HepG2 (cell line): ENCODE results near the gene TLCD3B. TPM values are rescaled to one million over a fixed set of nuclear protein-coding genes. Genes with fewer than 3 reads are reported as not detected.
A peak's percentile ranks its signal among the peaks of the same experiment; 100 is the strongest.

Experiments used
- ADNP ChIP-seq: sonication (generic); formaldehyde crosslinking; IDR thresholded peaks from 2 replicates; pipeline ENCODE4 v1.4.0; 2020; ENCODE audit warnings: missing genetic modification reagents
- HNF4G ChIP-seq, 2 experiments: sonication (generic) in 1 of 2; formaldehyde crosslinking in 1 of 2; IDR thresholded peaks; 2 replicates each; pipeline versions ENCODE4 v1.4.0 to v1.6.1; 2011 to 2020; ENCODE audit warnings: borderline replicate concordance in 2 of 2, low read depth in 2 of 2, mild to moderate bottlenecking in 2 of 2, low read length in 1 of 2, missing genetic modification reagents in 1 of 2, moderate library complexity in 1 of 2
- NCOA2 ChIP-seq: sonication (generic); formaldehyde crosslinking; IDR thresholded peaks from 2 replicates; pipeline ENCODE4 v1.8.0; 2022; ENCODE audit warnings: inconsistent platforms
- PAX8 ChIP-seq: sonication (generic); formaldehyde crosslinking; IDR thresholded peaks from 2 replicates; pipeline ENCODE4 v1.8.0; 2022; ENCODE audit warnings: mild to moderate bottlenecking, missing genetic modification reagents, borderline replicate concordance
- POLR2A ChIP-seq, 2 experiments: IDR thresholded peaks; 2 replicates each; pipeline ENCODE4 v1.6.1; 2011; ENCODE audit warnings: low read depth in 2 of 2, low read length in 2 of 2, mild to moderate bottlenecking in 1 of 2, moderate library complexity in 1 of 2; ENCODE audit not compliant: insufficient read depth in 1 of 2
- RARG ChIP-seq: sonication (generic); formaldehyde crosslinking; IDR thresholded peaks from 2 replicates; pipeline ENCODE4 v1.4.0; 2020; ENCODE audit warnings: low read depth, mild to moderate bottlenecking, missing genetic modification reagents
- ZKSCAN8 ChIP-seq: IDR thresholded peaks from 2 replicates; pipeline ENCODE4 v1.6.1; 2016; ENCODE audit warnings: borderline replicate concordance, missing genetic modification reagents, missing compliant biosample characterization
- ZNF614 ChIP-seq: IDR thresholded peaks from 2 replicates; pipeline ENCODE4 v1.6.1; 2018; ENCODE audit warnings: missing biosample characterization, missing genetic modification reagents, inconsistent platforms, borderline replicate concordance
- ZNF672 ChIP-seq: sonication (generic); formaldehyde crosslinking; IDR thresholded peaks from 2 replicates; pipeline ENCODE4 v1.8.1; 2022; ENCODE audit warnings: missing genetic modification reagents
- polyA plus RNA-seq, 8 experiments: library from polyadenylated mRNA; depleted of rRNA in 3 of 8; stranded (reverse) in 7 of 8; unstranded in 1 of 8; fragments of >200 nt; fragmentation: Illumina TruSeq in 4 of 8; extraction: Trizol in 4 of 8; gene quantifications; 2 replicates each; pipeline versions ENCODE4 v1.2.1 to v1.2.3, GENCODE V29; 2011 to 2016; ENCODE audit warnings: low read depth in 4 of 8, missing spikeins in 1 of 8, mixed read lengths in 1 of 8; ENCODE audit not compliant: insufficient read depth in 1 of 8
- total RNA-seq, 5 experiments: library from RNA; depleted of rRNA; stranded (reverse); fragments of >200 nt; fragmentation: Illumina TruSeq; extraction: Trizol; gene quantifications; 2 replicates each; pipeline ENCODE4 v1.2.3, GENCODE V29; 2016; ENCODE audit warnings: low read depth in 1 of 5
- TF ChIP-seq, protein P1 (sequence below): sonication (generic); formaldehyde crosslinking; IDR thresholded peaks from 2 replicates; pipeline ENCODE4 v1.4.0; 2020; ENCODE audit warnings: missing genetic modification reagents, low read depth, mild to moderate bottlenecking, borderline replicate concordance
- TF ChIP-seq, protein P2 (sequence below): sonication (generic); formaldehyde crosslinking; IDR thresholded peaks from 2 replicates; pipeline ENCODE4 v1.4.0; 2020; ENCODE audit warnings: missing genetic modification reagents, borderline replicate concordance
- TF ChIP-seq, protein P3 (sequence below), 2 experiments: fragments of 450-650 bp in 1 of 2; sonication (generic) in 1 of 2; formaldehyde crosslinking in 1 of 2; IDR thresholded peaks; 2 replicates each; pipeline versions ENCODE4 v1.6.1 to v1.8.0; 2016 to 2022; ENCODE audit warnings: antibody characterized with exemption in 1 of 2, mild to moderate bottlenecking in 1 of 2, missing genetic modification reagents in 1 of 2
- TF ChIP-seq, protein P4 (sequence below): sonication (generic); formaldehyde crosslinking; IDR thresholded peaks from 2 replicates; pipeline ENCODE4 v1.5.1; 2020; ENCODE audit warnings: mild to moderate bottlenecking, moderate library complexity, missing genetic modification reagents

Gene TLCD3B
- total and polyA plus RNA-seq, 2 of the 13 experiments (the other 11 are each of a cell fraction or from before 2014, with no cell fraction given), result not detected

DNA sequence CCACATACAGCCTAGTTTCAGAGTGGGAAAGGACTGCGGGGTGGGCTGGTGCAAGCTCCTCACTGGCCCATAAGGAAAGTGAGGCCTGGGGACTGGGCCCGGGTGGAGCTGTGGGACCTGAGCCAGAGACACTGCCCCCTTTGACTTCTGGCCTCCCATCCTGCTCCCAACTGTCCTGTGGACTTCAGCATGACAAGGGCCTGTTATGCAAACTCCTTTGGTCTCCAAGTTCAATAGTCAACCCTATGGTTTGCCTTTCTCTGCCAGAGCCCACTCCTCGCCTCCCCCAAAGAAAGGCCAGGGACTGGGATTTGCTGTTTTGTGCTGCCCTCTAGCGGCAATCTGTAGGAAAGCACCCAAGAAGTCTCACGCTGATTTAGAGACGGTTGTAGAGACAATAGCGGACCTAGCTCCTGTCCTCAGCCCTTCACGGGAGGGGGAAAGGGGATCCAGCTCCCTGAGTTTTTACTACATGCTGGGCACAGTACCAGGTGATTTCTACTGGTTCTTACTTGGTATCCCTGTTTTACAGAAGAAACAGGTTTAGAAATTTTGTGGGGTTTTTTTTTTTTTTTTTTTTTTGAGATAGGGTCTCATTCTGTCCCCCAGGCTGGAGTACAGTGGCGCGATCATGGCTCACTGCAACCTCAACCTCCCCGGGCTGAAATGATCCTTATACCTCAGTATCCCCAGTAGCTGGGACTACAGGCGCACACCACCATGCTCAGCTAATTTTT, 1.2 kb upstream of the TLCD3B start (continued):
- TF ChIP-seq RARG (CRISPR knock-in tag) (no peak), NCOA2 (peak; percentile 16; the same call in 1 of the 2 replicates), ZNF672 (CRISPR knock-in tag) (no peak), ZNF614 (CRISPR knock-in tag) (peak; percentile 78; the same call in 1 of the 2 replicates), ADNP (CRISPR knock-in tag) (no peak), PAX8 (CRISPR knock-in tag) (no peak), POLR2A (IDR thresholded peaks at IDR 0.05; ENCODE audit: insufficient read depth in 1 of 2, low read depth in 2 of 2, low read length in 2 of 2) (no peak), ZKSCAN8 (CRISPR knock-in tag) (no peak), HNF4G (IDR thresholded peaks at IDR 0.05; ENCODE audit: borderline replicate concordance, low read depth, low read length) (0 out of 2 replicates have a peak, but pooled peaks have one; percentile 57), HNF4G (CRISPR knock-in tag; IDR thresholded peaks at IDR 0.05; ENCODE audit: borderline replicate concordance, low read depth) (no peak)
- TF ChIP-seq, protein P1, sequence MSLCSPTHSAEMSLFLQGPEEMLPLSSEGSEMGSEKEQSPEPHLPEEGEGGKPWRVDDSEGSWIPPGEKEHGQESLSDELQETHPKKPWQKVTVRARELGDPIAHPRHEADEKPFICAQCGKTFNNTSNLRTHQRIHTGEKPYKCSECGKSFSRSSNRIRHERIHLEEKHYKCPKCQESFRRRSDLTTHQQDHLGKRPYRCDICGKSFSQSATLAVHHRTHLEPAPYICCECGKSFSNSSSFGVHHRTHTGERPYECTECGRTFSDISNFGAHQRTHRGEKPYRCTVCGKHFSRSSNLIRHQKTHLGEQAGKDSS (CRISPR knock-in tag), result peak; percentile 57; the same call in 1 of the 2 replicates
- TF ChIP-seq, protein P2, sequence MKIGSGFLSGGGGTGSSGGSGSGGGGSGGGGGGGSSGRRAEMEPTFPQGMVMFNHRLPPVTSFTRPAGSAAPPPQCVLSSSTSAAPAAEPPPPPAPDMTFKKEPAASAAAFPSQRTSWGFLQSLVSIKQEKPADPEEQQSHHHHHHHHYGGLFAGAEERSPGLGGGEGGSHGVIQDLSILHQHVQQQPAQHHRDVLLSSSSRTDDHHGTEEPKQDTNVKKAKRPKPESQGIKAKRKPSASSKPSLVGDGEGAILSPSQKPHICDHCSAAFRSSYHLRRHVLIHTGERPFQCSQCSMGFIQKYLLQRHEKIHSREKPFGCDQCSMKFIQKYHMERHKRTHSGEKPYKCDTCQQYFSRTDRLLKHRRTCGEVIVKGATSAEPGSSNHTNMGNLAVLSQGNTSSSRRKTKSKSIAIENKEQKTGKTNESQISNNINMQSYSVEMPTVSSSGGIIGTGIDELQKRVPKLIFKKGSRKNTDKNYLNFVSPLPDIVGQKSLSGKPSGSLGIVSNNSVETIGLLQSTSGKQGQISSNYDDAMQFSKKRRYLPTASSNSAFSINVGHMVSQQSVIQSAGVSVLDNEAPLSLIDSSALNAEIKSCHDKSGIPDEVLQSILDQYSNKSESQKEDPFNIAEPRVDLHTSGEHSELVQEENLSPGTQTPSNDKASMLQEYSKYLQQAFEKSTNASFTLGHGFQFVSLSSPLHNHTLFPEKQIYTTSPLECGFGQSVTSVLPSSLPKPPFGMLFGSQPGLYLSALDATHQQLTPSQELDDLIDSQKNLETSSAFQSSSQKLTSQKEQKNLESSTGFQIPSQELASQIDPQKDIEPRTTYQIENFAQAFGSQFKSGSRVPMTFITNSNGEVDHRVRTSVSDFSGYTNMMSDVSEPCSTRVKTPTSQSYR (CRISPR knock-in tag), result no peak
- TF ChIP-seq, protein P3, sequence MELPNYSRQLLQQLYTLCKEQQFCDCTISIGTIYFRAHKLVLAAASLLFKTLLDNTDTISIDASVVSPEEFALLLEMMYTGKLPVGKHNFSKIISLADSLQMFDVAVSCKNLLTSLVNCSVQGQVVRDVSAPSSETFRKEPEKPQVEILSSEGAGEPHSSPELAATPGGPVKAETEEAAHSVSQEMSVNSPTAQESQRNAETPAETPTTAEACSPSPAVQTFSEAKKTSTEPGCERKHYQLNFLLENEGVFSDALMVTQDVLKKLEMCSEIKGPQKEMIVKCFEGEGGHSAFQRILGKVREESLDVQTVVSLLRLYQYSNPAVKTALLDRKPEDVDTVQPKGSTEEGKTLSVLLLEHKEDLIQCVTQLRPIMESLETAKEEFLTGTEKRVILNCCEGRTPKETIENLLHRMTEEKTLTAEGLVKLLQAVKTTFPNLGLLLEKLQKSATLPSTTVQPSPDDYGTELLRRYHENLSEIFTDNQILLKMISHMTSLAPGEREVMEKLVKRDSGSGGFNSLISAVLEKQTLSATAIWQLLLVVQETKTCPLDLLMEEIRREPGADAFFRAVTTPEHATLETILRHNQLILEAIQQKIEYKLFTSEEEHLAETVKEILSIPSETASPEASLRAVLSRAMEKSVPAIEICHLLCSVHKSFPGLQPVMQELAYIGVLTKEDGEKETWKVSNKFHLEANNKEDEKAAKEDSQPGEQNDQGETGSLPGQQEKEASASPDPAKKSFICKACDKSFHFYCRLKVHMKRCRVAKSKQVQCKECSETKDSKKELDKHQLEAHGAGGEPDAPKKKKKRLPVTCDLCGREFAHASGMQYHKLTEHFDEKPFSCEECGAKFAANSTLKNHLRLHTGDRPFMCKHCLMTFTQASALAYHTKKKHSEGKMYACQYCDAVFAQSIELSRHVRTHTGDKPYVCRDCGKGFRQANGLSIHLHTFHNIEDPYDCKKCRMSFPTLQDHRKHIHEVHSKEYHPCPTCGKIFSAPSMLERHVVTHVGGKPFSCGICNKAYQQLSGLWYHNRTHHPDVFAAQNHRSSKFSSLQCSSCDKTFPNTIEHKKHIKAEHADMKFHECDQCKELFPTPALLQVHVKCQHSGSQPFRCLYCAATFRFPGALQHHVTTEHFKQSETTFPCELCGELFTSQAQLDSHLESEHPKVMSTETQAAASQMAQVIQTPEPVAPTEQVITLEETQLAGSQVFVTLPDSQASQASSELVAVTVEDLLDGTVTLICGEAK (IDR thresholded peaks at IDR 0.05), result no peak
- TF ChIP-seq, protein P3 (CRISPR knock-in tag; IDR thresholded peaks at IDR 0.05), result no peak
- TF ChIP-seq, protein P4, sequence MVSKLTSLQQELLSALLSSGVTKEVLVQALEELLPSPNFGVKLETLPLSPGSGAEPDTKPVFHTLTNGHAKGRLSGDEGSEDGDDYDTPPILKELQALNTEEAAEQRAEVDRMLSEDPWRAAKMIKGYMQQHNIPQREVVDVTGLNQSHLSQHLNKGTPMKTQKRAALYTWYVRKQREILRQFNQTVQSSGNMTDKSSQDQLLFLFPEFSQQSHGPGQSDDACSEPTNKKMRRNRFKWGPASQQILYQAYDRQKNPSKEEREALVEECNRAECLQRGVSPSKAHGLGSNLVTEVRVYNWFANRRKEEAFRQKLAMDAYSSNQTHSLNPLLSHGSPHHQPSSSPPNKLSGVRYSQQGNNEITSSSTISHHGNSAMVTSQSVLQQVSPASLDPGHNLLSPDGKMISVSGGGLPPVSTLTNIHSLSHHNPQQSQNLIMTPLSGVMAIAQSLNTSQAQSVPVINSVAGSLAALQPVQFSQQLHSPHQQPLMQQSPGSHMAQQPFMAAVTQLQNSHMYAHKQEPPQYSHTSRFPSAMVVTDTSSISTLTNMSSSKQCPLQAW (CRISPR knock-in tag), result peak; percentile 81; the same call in 1 of the 2 replicates
